OCI-LY7 (cell line): Measurements from ENCODE around the gene CHD5. TPM values are rescaled to one million over a fixed set of nuclear protein-coding genes. Genes with fewer than 3 reads are reported as not detected.

ENCODE experiments used
- BruUV-seq: library from RNA; stranded (reverse); fragments of 400-500 nt; replicated peaks from 2 replicates; lab custom pipeline; 2021; lab: Mats Ljungman, UMichigan
- CTCF ChIA-PET: fragments of 300-600 bp; sonication (Branson Sonifier 250); formaldehyde crosslinking; loops from one replicate; lab custom pipeline; 2022; ENCODE audit warnings: antibody characterized with exemption; ENCODE audit not compliant: unreplicated experiment; lab: Charles Lee
- POLR2A ChIA-PET: fragments of 300-600 bp; sonication (Branson Sonifier 250); formaldehyde crosslinking; loops from one replicate; lab custom pipeline; 2022; ENCODE audit warnings: antibody characterized with exemption; lab: Charles Lee
- DNase-seq: peaks from one replicate; pipeline ENCODE4 v3.0.0-alpha.2; 2015; ENCODE audit warnings: low spot score
- H2AFZ ChIP-seq: fragments of 200-600 bp; sonication (generic), shearing (Covaris generic); 2 replicates; pipeline ENCODE4 v1.6.1; 2014; ENCODE audit warnings: mild to moderate bottlenecking, antibody characterized with exemption, low read length, moderate library complexity
- H3K27ac ChIP-seq: fragments of 200-600 bp; sonication (generic); 2 replicates; pipeline ENCODE4 v1.5.1; 2014; ENCODE audit warnings: mixed run types, low read depth, mild to moderate bottlenecking, moderate library complexity, low read length, inconsistent platforms; ENCODE audit not compliant: poor library complexity, severe bottlenecking
- H3K36me3 ChIP-seq: fragments of 200-600 bp; sonication (generic); 2 replicates; pipeline ENCODE4 v1.6.1; 2014; ENCODE audit warnings: mild to moderate bottlenecking, antibody characterized with exemption, low read length, moderate library complexity, mixed read lengths; ENCODE audit not compliant: insufficient read depth
- H3K4me1 ChIP-seq: fragments of 200-600 bp; sonication (generic); 2 replicates; pipeline ENCODE4 v1.5.1; 2014; ENCODE audit warnings: mild to moderate bottlenecking, low read length; ENCODE audit not compliant: insufficient read depth, poor library complexity, severe bottlenecking
- H3K4me2 ChIP-seq: fragments of 200-600 bp; sonication (generic); 2 replicates; pipeline ENCODE4 v1.6.1; 2014; ENCODE audit warnings: mild to moderate bottlenecking, low read length
- H3K4me3 ChIP-seq: fragments of 200-600 bp; sonication (generic); 2 replicates; pipeline ENCODE4 v1.5.1; 2014; ENCODE audit warnings: mild to moderate bottlenecking, low read depth, low read length; ENCODE audit not compliant: poor library complexity, severe bottlenecking
- H3K79me2 ChIP-seq: fragments of 200-600 bp; sonication (generic); 2 replicates; pipeline ENCODE4 v1.6.1; 2016; ENCODE audit warnings: low read depth, mild to moderate bottlenecking, low read length, moderate library complexity, mixed read lengths; ENCODE audit not compliant: insufficient read depth
- H3K9me2 ChIP-seq: fragments of 200-600 bp; sonication (generic); 2 replicates; pipeline ENCODE4 v1.6.1; 2016; ENCODE audit warnings: mild to moderate bottlenecking, low read length, mixed read lengths; ENCODE audit not compliant: insufficient read depth
- H3K9me3 ChIP-seq: fragments of 200-600 bp; sonication (generic); 2 replicates; pipeline ENCODE4 v1.6.1; 2014; ENCODE audit warnings: mild to moderate bottlenecking, mixed run types, low read length, mixed read lengths
- H4K20me1 ChIP-seq: fragments of 200-600 bp; sonication (generic); 2 replicates; pipeline ENCODE4 v1.6.1; 2014; ENCODE audit warnings: mild to moderate bottlenecking, antibody characterized with exemption, low read length, moderate library complexity, mixed read lengths; ENCODE audit not compliant: insufficient read depth
- EZH2phosphoT487 ChIP-seq: fragments of 200-600 bp; sonication (generic); IDR thresholded peaks from 2 replicates; pipeline ENCODE4 v1.6.1; 2018; ENCODE audit warnings: low read depth, borderline replicate concordance, mild to moderate bottlenecking, mixed run types, antibody characterized with exemption, low read length, moderate library complexity, mixed read lengths
- intact Hi-C: fragments of 100-400 bp; cut with micrococcal nuclease; formaldehyde crosslinking; loops from one replicate; pipeline ENCODE4 v1.10.0; 2022; ENCODE audit not compliant: unreplicated experiment
- total RNA-seq, 2 experiments: library from RNA; depleted of rRNA in 1 of 2; stranded (reverse); fragments of >200 nt in 1 of 2; shearing (Covaris generic) in 1 of 2; gene quantifications; 2 replicates each; pipeline ENCODE4 v1.2.3, GENCODE V29; 2014 to 2022
- TF ChIP-seq, protein P1 (sequence below): fragments of 200-600 bp; sonication (generic); conservative IDR thresholded peaks from 2 replicates; pipeline ENCODE4 v1.5.1; 2014; ENCODE audit warnings: mild to moderate bottlenecking, antibody characterized with exemption, low read length, moderate library complexity, mixed read lengths

Gene CHD5
- total RNA-seq, 2 experiments from 2014 or later = 0.19 to 0.38 TPM

DNA sequence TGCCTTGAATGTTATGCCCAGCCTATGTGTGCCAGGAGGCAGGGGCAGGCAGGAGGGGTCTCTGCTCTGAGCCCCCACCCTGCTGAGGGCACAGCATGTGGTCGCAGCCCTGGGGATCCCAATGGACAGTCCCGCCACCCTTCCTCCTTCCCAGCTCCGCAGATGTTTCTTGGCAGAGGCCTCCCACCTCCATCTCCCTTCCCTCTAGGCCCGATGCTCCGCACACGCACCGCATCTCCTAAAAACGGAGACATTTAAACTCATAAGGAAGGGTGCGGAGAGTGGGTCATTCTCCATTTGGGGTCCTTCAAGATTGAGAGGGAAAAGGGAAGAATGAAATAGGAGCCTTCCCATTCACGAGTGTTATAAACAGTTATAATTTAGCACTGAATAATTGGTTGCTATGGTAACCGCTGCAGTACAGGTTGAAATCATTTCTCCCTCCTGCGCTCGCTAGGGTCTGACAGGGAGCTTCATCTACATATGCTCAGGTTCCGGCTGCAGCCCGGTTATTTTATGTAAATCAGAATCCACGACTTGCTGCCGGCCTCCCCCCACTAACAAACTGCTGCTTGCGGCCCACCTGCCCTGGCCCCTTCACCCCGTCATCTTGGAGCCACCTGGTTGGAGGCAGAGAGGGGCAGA lies 16.0 kb downstream of the CHD5 start:
- Histone ChIP-seq H3K4me3 (no peak overlapping the region), H3K4me1 (no peaks in the 10 kb centered on the region), H4K20me1 (no peaks in the 10 kb centered on the region), H3K9me2 (no peaks in the 10 kb centered on the region), H3K4me2 (no peak overlapping the region), H3K27ac (no peak overlapping the region), H2AFZ (no peak overlapping the region), H3K79me2 (no peaks in the 10 kb centered on the region), H3K9me3 (no peaks in the 10 kb centered on the region), H3K36me3 (no peaks in the 10 kb centered on the region)
- no TSS peak for BruUV-seq
- intact Hi-C loops = no loop called here
- TF ChIP-seq, protein P1, sequence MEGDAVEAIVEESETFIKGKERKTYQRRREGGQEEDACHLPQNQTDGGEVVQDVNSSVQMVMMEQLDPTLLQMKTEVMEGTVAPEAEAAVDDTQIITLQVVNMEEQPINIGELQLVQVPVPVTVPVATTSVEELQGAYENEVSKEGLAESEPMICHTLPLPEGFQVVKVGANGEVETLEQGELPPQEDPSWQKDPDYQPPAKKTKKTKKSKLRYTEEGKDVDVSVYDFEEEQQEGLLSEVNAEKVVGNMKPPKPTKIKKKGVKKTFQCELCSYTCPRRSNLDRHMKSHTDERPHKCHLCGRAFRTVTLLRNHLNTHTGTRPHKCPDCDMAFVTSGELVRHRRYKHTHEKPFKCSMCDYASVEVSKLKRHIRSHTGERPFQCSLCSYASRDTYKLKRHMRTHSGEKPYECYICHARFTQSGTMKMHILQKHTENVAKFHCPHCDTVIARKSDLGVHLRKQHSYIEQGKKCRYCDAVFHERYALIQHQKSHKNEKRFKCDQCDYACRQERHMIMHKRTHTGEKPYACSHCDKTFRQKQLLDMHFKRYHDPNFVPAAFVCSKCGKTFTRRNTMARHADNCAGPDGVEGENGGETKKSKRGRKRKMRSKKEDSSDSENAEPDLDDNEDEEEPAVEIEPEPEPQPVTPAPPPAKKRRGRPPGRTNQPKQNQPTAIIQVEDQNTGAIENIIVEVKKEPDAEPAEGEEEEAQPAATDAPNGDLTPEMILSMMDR = no peak
- no peak for TF ChIP-seq EZH2phosphoT487
- ChIA-PET CTCF (no interaction called here), POLR2A (no interaction called here)
- DNase-seq = no peak

DNA sequence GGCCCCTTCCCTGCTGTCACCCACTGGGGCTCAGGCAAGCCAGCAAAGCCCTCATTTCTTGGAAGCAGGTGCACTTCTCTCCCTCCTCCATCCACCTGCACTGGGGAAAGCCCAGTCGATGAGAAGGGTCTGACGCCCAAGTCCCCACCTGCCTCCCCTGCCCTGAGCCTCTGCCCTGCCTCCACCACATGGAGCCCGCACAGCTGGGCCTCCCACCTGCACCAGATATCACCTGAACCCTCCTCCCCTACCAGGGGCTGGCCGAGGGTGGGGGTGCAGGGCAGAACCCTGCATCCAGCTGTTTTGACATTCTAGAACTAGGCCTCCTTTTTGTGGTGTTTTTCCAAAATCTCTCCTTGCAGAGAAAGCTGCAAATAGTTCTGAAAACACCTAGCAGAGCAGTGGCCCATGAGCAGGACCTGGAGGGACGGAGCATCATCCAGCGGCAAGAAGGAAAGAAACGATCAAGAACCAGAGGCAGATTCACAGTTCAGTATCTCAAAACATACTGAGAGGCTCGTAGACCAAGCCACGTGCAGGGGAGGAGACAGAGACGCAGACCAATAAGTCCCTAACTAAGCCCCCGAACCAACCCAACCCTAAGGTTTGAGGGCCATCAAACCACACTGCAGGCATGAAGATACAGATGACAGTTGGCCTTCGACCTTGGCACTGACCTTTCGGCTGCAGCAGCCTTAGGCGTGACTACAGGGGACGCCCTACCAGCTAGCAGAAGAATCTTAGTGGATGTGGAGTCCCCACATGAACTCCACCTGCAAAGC lies 16.7 kb downstream of the CHD5 start:
- H4K20me1 ChIP-seq = no peaks in the 10 kb centered on the region

More for the DNA sequence above, 16.7 kb downstream of the CHD5 start:
- Histone ChIP-seq H3K27ac (no peak overlapping the region), H2AFZ (no peak overlapping the region), H3K9me3 (no peaks in the 10 kb centered on the region), H3K4me3 (no peak overlapping the region), H3K36me3 (no peaks in the 10 kb centered on the region), H3K79me2 (no peaks in the 10 kb centered on the region), H3K4me2 (no peak overlapping the region), H3K9me2 (no peaks in the 10 kb centered on the region), H3K4me1 (no peaks in the 10 kb centered on the region)
- BruUV-seq = no TSS peak
- TF ChIP-seq, protein P1 = no peak
- TF ChIP-seq EZH2phosphoT487 = no peak
- ChIA-PET POLR2A (no interaction called here), CTCF (no interaction called here)
- no peak for DNase-seq
- intact Hi-C loops = no loop called here
